HepG2 (cell line): ENCODE data around the gene KCNQ5. TPM values are rescaled to one million over a fixed set of nuclear protein-coding genes. Genes with fewer than 3 reads are reported as not detected.

Experiments used
- ATAC-seq: fragments of 200-7000 bp; cut with Tn5 transposase; 3 replicates; pipeline ENCODE4 v1.9.1; 2020; ENCODE audit warnings: mild to moderate bottlenecking, moderate library complexity
- BruUV-seq: library from RNA; stranded (reverse); fragments of 400-500 nt; replicated peaks from 2 replicates; lab custom pipeline; 2021; lab: Mats Ljungman, UMichigan
- CTCF ChIA-PET: fragments of 300-600 bp; formaldehyde crosslinking; extraction: SDS; loops from one replicate; lab custom pipeline; 2021; ENCODE audit warnings: low total read pairs, inconsistent platforms, low intra/inter-chr PET ratio; lab: Yijun Ruan, JAX
- POLR2A ChIA-PET: fragments of 350-600 bp; sonication (Branson Sonifier 250); formaldehyde crosslinking; loops from one replicate; lab custom pipeline; 2020; ENCODE audit warnings: antibody characterized with exemption, inconsistent platforms; lab: Yijun Ruan, JAX
- DNase-seq: peaks from one replicate; pipeline ENCODE4 v3.0.0-alpha.2; 2015; ENCODE audit warnings: low spot score
- FAIRE-seq: peaks from 3 replicates; lab custom pipeline; 2011; peaks lifted over from hg19 to GRCh38; lab: Jason Lieb, UNC
- H2AFZ ChIP-seq: one replicate; pipeline ENCODE4 v1.6.1; 2011; ENCODE audit warnings: low read length, inconsistent platforms
- H3K27ac ChIP-seq: fragments of 300-600 bp; 3 replicates; pipeline ENCODE4 v1.8.0; 2011; ENCODE audit warnings: mixed run types, mild to moderate bottlenecking, mixed read lengths, low read length, inconsistent platforms; ENCODE audit not compliant: insufficient read depth; ENCODE audit errors: extremely low read length
- H3K27me3 ChIP-seq, 2 experiments: fragments of 200-600 bp in 1 of 2; 2 replicates in 1 of 2; 3 replicates in 1 of 2; pipeline versions ENCODE4 v1.6.0 to v1.8.0; 2011; ENCODE audit warnings: low read length in 2 of 2, mild to moderate bottlenecking in 2 of 2, moderate library complexity in 2 of 2, inconsistent platforms in 1 of 2; ENCODE audit not compliant: insufficient read depth in 2 of 2, control insufficient read depth in 1 of 2
- H3K36me3 ChIP-seq, 2 experiments: fragments of 200-600 bp in 1 of 2; replicated peaks in 1 of 2; 2 replicates in 1 of 2; 3 replicates in 1 of 2; pipeline versions ENCODE4 v1.5.1 to v1.8.0; 2011; ENCODE audit warnings: low read length in 2 of 2, inconsistent platforms in 1 of 2; ENCODE audit not compliant: insufficient read depth in 2 of 2, control insufficient read depth in 1 of 2
- H3K4me1 ChIP-seq: 2 replicates; pipeline ENCODE4 v1.5.1; 2012; ENCODE audit warnings: low read length, inconsistent platforms; ENCODE audit not compliant: insufficient read depth
- H3K4me2 ChIP-seq: 2 replicates; pipeline ENCODE4 v1.6.0; 2011; ENCODE audit warnings: low read depth, low read length, inconsistent platforms
- H3K4me3 ChIP-seq, 3 experiments: fragments of 200-600 bp in 1 of 3; sonication (generic), shearing (Covaris generic) in 1 of 3; replicated peaks in 1 of 3; 2 replicates each; pipeline ENCODE4 v1.5.1; 2011 to 2016; ENCODE audit warnings: low read length in 3 of 3, inconsistent platforms in 2 of 3, low read depth in 2 of 3, mild to moderate bottlenecking in 2 of 3, control low read depth in 1 of 3, mixed read lengths in 1 of 3; ENCODE audit not compliant: insufficient read depth in 1 of 3
- H3K79me2 ChIP-seq: one replicate; pipeline ENCODE4 v1.6.1; 2011; ENCODE audit warnings: low read length, inconsistent platforms; ENCODE audit not compliant: insufficient read depth
- H3K9ac ChIP-seq: 2 replicates; pipeline ENCODE4 v1.6.0; 2011; ENCODE audit warnings: mild to moderate bottlenecking, low read depth, low read length, inconsistent platforms; ENCODE audit not compliant: insufficient read depth
- H3K9me3 ChIP-seq: 2 replicates; pipeline ENCODE4 v1.5.1; 2012; ENCODE audit warnings: mild to moderate bottlenecking, low read length
- H4K20me1 ChIP-seq: 2 replicates; pipeline ENCODE4 v1.6.0; 2011; ENCODE audit warnings: inconsistent platforms, mild to moderate bottlenecking, low read length, moderate library complexity; ENCODE audit not compliant: insufficient read depth
- CHCHD3 ChIP-seq: sonication (generic); formaldehyde crosslinking; IDR thresholded peaks from 2 replicates; pipeline ENCODE4 v1.8.0; 2022; ENCODE audit warnings: mild to moderate bottlenecking, missing genetic modification reagents, moderate library complexity
- HHEX ChIP-seq: IDR thresholded peaks from 2 replicates; pipeline ENCODE4 v1.6.1; 2016; ENCODE audit warnings: control low read depth
- HMG20B ChIP-seq: conservative IDR thresholded peaks from 2 replicates; pipeline ENCODE4 v1.6.1; 2016; ENCODE audit warnings: missing genetic modification reagents, missing compliant biosample characterization
- KDM4B ChIP-seq: sonication (generic); formaldehyde crosslinking; IDR thresholded peaks from 2 replicates; pipeline ENCODE4 v1.4.0; 2020; ENCODE audit warnings: missing genetic modification reagents
- KDM5B ChIP-seq: sonication (generic); formaldehyde crosslinking; IDR thresholded peaks from 2 replicates; pipeline ENCODE4 v1.4.0; 2020; ENCODE audit warnings: missing genetic modification reagents, mild to moderate bottlenecking, borderline replicate concordance
- KLF9 ChIP-seq: IDR thresholded peaks from 2 replicates; pipeline ENCODE4 v1.6.1; 2016; ENCODE audit warnings: low read depth
- MAFF ChIP-seq: IDR thresholded peaks from 2 replicates; pipeline ENCODE4 v1.6.1; 2011; ENCODE audit warnings: low read depth, low read length, improper control_type of control experiment
- MAFK ChIP-seq, 2 experiments: IDR thresholded peaks in 1 of 2; conservative IDR thresholded peaks in 1 of 2; 2 replicates each; pipeline ENCODE4 v1.6.1; 2011; ENCODE audit warnings: improper control_type of control experiment in 2 of 2, low read length in 2 of 2
- RELA ChIP-seq: sonication (generic); formaldehyde crosslinking; IDR thresholded peaks from 2 replicates; pipeline ENCODE4 v1.4.0; 2020; ENCODE audit warnings: missing genetic modification reagents
- ZFP36L2 ChIP-seq: sonication (generic); formaldehyde crosslinking; IDR thresholded peaks from 2 replicates; pipeline ENCODE4 v1.4.0; 2020; ENCODE audit warnings: missing genetic modification reagents
- ZNF432 ChIP-seq: sonication (generic); formaldehyde crosslinking; IDR thresholded peaks from 2 replicates; pipeline ENCODE4 v1.5.0; 2020; ENCODE audit warnings: missing genetic modification reagents, mild to moderate bottlenecking, borderline replicate concordance
- WGBS: methylation state at CpG from one replicate; pipeline ENCODE4 v1.1.6; 2017; ENCODE audit warnings: low lambda C conversion rate; 5-methylcytosine and 5-hydroxymethylcytosine counted together
- in situ Hi-C: cut with HindIII; loops from 2 replicates; pipeline ENCODE4 v1.10.0; 2017; ENCODE audit warnings: low pct_unique_long_range_greater_than_20kb; ENCODE audit not compliant: extremely low pct_ligation_motif_present
- intact Hi-C: fragments of 100-400 bp; cut with micrococcal nuclease; formaldehyde crosslinking; loops from one replicate; pipeline ENCODE4 v1.10.0; 2022; ENCODE audit not compliant: unreplicated experiment
- polyA plus RNA-seq, 8 experiments: library from polyadenylated mRNA; depleted of rRNA in 3 of 8; stranded (reverse) in 7 of 8; unstranded in 1 of 8; fragments of >200 nt; fragmentation: Illumina TruSeq in 4 of 8; extraction: Trizol in 4 of 8; gene quantifications; 2 replicates each; pipeline versions ENCODE4 v1.2.1 to v1.2.3, GENCODE V29; 2011 to 2016; ENCODE audit warnings: low read depth in 4 of 8, missing spikeins in 1 of 8, mixed read lengths in 1 of 8; ENCODE audit not compliant: insufficient read depth in 1 of 8
- total RNA-seq, 5 experiments: library from RNA; depleted of rRNA; stranded (reverse); fragments of >200 nt; fragmentation: Illumina TruSeq; extraction: Trizol; gene quantifications; 2 replicates each; pipeline ENCODE4 v1.2.3, GENCODE V29; 2016; ENCODE audit warnings: low read depth in 1 of 5
- TF ChIP-seq, protein P1 (sequence below): sonication (generic); formaldehyde crosslinking; IDR thresholded peaks from 2 replicates; pipeline ENCODE4 v1.5.1; 2020; ENCODE audit warnings: missing genetic modification reagents, mild to moderate bottlenecking, borderline replicate concordance
- TF ChIP-seq, protein P2 (sequence below): sonication (generic); formaldehyde crosslinking; IDR thresholded peaks from 2 replicates; pipeline ENCODE4 v1.8.1; 2022; ENCODE audit warnings: mild to moderate bottlenecking, missing genetic modification reagents
- TF ChIP-seq, protein P3 (sequence below): sonication (generic); formaldehyde crosslinking; IDR thresholded peaks from 2 replicates; pipeline ENCODE4 v1.4.0; 2020; ENCODE audit warnings: missing genetic modification reagents

KCNQ5 gene
- total and polyA plus RNA-seq, 2 of the 13 experiments (the other 11 are each of a cell fraction or from before 2014, with no cell fraction given): 0.04 TPM; not detected in 1

DNA sequence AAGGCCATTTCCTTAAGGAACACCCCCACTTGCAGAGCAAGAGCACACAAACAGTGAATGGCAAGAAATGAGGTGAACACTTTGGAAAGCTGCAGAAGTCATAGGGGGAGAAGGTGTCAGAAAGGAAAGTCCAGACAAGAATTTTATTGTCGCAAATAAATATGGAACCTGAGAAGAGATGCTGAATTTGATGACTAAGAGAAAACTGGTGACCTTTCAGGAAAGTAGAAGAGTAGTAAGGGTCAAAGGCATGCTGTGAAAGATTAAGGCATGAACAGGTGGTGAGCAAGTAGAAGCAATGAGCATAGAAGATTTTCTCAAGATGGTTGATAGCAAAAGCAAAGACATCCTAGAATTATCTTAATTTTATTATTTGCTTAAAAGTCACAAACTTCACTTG is 194.2 kb downstream of the KCNQ5 start:
- H3K4me1 ChIP-seq: no peaks in the 10 kb centered on the region
- intact Hi-C loops (no loop called here), in situ Hi-C loops (no loop called here)
- CTCF ChIA-PET: no interaction called here
- H3K9me3 ChIP-seq: no peaks in the 10 kb centered on the region
- DNase-seq (no peak), FAIRE-seq (no peak), ATAC-seq (no peak)
- POLR2A ChIA-PET: no interaction called here
- H3K36me3 ChIP-seq: no peaks in the 10 kb centered on the region
- no peak overlapping the region for H3K4me2 ChIP-seq
- no peak overlapping the region for H3K4me3 ChIP-seq
- H2AFZ ChIP-seq: no peak overlapping the region
- H3K27ac ChIP-seq: no peak overlapping the region
- 61% methylated on average over 1 of the region's 1 CpG for WGBS
- no peaks in the 10 kb centered on the region for H4K20me1 ChIP-seq
- no TSS peak for BruUV-seq
- peak; percentile 54 to 76; a peak in 3 of 4 replicates for TF ChIP-seq MAFK (conservative IDR thresholded peaks at IDR 0.05 in 1 of 2, IDR thresholded peaks at IDR 0.05 in 1 of 2; ENCODE audit: low read length in 2 of 2)
- TF ChIP-seq, protein P1, sequence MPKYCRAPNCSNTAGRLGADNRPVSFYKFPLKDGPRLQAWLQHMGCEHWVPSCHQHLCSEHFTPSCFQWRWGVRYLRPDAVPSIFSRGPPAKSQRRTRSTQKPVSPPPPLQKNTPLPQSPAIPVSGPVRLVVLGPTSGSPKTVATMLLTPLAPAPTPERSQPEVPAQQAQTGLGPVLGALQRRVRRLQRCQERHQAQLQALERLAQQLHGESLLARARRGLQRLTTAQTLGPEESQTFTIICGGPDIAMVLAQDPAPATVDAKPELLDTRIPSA (CRISPR knock-in tag): no peak
- no peak for TF ChIP-seq HMG20B (CRISPR knock-in tag)
- TF ChIP-seq KDM4B (CRISPR knock-in tag): no peak
- no peak for TF ChIP-seq KLF9 (CRISPR knock-in tag)
- TF ChIP-seq MAFF: peak; percentile 52; the same call in 1 of the 2 replicates
- no peak overlapping the region for H3K9ac ChIP-seq
- H3K79me2 ChIP-seq: no peaks in the 10 kb centered on the region
- H3K27me3 ChIP-seq: no peaks in the 10 kb centered on the region

DNA sequence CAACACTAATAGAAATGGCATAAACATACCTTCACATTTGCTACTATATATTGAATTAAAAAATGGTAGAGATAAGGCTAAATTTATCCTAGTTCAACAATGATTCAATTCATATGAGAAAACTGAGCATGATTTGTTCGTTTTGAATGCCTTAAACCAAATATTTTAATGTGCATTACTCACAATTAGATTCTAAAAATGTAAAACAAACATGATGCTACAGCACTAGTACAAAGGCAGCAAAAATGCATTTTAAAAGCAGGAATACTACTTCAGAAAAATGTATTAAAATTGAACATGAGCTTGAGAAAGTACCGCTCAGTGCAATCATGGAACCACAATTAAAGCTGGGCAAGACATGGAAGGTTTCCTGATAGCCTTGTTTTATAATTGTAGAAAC is 195.3 kb downstream of the KCNQ5 start:
- Histone ChIP-seq H3K27ac (no peak overlapping the region), H3K4me3 (no peak overlapping the region), H3K9ac (no peak overlapping the region), H3K27me3 (no peaks in the 10 kb centered on the region), H3K79me2 (no peaks in the 10 kb centered on the region), H3K9me3 (no peaks in the 10 kb centered on the region), H4K20me1 (no peaks in the 10 kb centered on the region), H2AFZ (no peak overlapping the region), H3K4me2 (no peak overlapping the region), H3K4me1 (no peaks in the 10 kb centered on the region), H3K36me3 (no peaks in the 10 kb centered on the region)
- intact Hi-C loops: no loop called here
- no TSS peak for BruUV-seq
- ChIA-PET POLR2A (no interaction called here), CTCF (no interaction called here)
- 14% methylated on average over 2 of the region's 2 CpGs for WGBS
- FAIRE-seq: no peak
- ATAC-seq: no peak
- in situ Hi-C loops: no loop called here
- no peak for DNase-seq
- TF ChIP-seq CHCHD3 (CRISPR knock-in tag): no peak
- TF ChIP-seq, protein P2, sequence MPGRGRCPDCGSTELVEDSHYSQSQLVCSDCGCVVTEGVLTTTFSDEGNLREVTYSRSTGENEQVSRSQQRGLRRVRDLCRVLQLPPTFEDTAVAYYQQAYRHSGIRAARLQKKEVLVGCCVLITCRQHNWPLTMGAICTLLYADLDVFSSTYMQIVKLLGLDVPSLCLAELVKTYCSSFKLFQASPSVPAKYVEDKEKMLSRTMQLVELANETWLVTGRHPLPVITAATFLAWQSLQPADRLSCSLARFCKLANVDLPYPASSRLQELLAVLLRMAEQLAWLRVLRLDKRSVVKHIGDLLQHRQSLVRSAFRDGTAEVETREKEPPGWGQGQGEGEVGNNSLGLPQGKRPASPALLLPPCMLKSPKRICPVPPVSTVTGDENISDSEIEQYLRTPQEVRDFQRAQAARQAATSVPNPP (CRISPR knock-in tag): no peak
- TF ChIP-seq, protein P3, sequence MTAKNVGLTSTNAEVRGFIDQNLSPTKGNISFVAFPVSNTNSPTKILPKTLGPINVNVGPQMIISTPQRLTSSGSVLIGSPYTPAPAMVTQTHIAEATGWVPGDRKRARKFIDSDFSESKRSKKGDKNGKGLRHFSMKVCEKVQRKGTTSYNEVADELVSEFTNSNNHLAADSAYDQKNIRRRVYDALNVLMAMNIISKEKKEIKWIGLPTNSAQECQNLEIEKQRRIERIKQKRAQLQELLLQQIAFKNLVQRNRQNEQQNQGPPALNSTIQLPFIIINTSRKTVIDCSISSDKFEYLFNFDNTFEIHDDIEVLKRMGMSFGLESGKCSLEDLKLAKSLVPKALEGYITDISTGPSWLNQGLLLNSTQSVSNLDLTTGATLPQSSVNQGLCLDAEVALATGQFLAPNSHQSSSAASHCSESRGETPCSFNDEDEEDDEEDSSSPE (CRISPR knock-in tag): no peak
- TF ChIP-seq KDM5B: no peak
- no peak for TF ChIP-seq ZFP36L2
- TF ChIP-seq ZNF432 (CRISPR knock-in tag): no peak
- TF ChIP-seq, protein P1 (CRISPR knock-in tag): no peak
- TF ChIP-seq RELA: no peak
- TF ChIP-seq HHEX (CRISPR knock-in tag): no peak
